Gastroesophageal sphincter (tissue), 3 donors: Measurements from ENCODE around the gene DIS3L.

Experiments
- CTCF ChIP-seq, 4 experiments: fragments of 200-600 bp in 2 of 4; fragments of 450-650 bp in 2 of 4; sonication (generic) in 1 of 4; IDR thresholded peaks; one replicate each; pipeline ENCODE4 v1.5.1; 2017 to 2019; ENCODE audit warnings: antibody characterized with exemption in 4 of 4, mild to moderate bottlenecking in 2 of 4, moderate library complexity in 2 of 4
- EP300 ChIP-seq: sonication (generic); formaldehyde crosslinking; IDR thresholded peaks from one replicate; pipeline ENCODE4 v1.6.1; 2017; ENCODE audit warnings: antibody characterized with exemption, mild to moderate bottlenecking
- POLR2A ChIP-seq, 2 donors: fragments of 450-650 bp; IDR thresholded peaks; one replicate each; pipeline ENCODE4 v1.6.1; 2017; ENCODE audit warnings: antibody characterized with exemption in 2 of 2, mild to moderate bottlenecking in 2 of 2, moderate library complexity in 1 of 2
- POLR2AphosphoS5 ChIP-seq: sonication (generic); formaldehyde crosslinking; IDR thresholded peaks from one replicate; pipeline ENCODE4 v1.6.1; 2017; ENCODE audit warnings: antibody characterized with exemption

GRCh38 chr15:66294157-66294931 lies 976 bp downstream of the DIS3L start:
- TF ChIP-seq CTCF (IDR thresholded peaks at IDR 0.05) = no peak
- no peak for TF ChIP-seq POLR2A (IDR thresholded peaks at IDR 0.05)
- TF ChIP-seq POLR2AphosphoS5 = no peak
- no peak for TF ChIP-seq EP300
